HEK293T (cell line): ENCODE results near the gene HOXD13.

ENCODE experiments used
- CTCF ChIA-PET: fragments of 350-600 bp; formaldehyde crosslinking; extraction: SDS; loops from one replicate; lab custom pipeline; 2021; ENCODE audit warnings: antibody characterized with exemption, inconsistent platforms; lab: Yijun Ruan, JAX
- POLR2A ChIA-PET: fragments of 350-600 bp; formaldehyde crosslinking; extraction: SDS; loops from one replicate; lab custom pipeline; 2020; ENCODE audit warnings: antibody characterized with exemption, inconsistent platforms; lab: Yijun Ruan, JAX
- DNase-seq: peaks from one replicate; pipeline ENCODE4 v3.0.0; 2012; ENCODE audit warnings: mixed read lengths; ENCODE audit errors: extremely low spot score
- ARNT ChIP-seq: fragments of 450-650 bp; IDR thresholded peaks from 2 replicates; pipeline ENCODE4 v1.6.1; 2017; ENCODE audit warnings: mild to moderate bottlenecking
- BHLHE40 ChIP-seq: fragments of 450-650 bp; IDR thresholded peaks from 2 replicates; pipeline ENCODE4 v1.6.1; 2016; ENCODE audit warnings: mild to moderate bottlenecking, moderate library complexity, borderline replicate concordance
- CTBP1 ChIP-seq: fragments of 450-650 bp; IDR thresholded peaks from 2 replicates; pipeline ENCODE4 v1.6.1; 2016; ENCODE audit warnings: borderline replicate concordance
- ELF4 ChIP-seq: fragments of 450-650 bp; IDR thresholded peaks from 2 replicates; pipeline ENCODE4 v1.6.1; 2017; ENCODE audit warnings: antibody characterized with exemption
- FOXA1 ChIP-seq: fragments of 450-650 bp; IDR thresholded peaks from 2 replicates; pipeline ENCODE4 v1.6.1; 2016; ENCODE audit warnings: mild to moderate bottlenecking
- FOXK2 ChIP-seq: fragments of 450-650 bp; IDR thresholded peaks from 2 replicates; pipeline ENCODE4 v1.6.1; 2016; ENCODE audit warnings: mild to moderate bottlenecking
- FOXM1 ChIP-seq: fragments of 450-650 bp; IDR thresholded peaks from 2 replicates; pipeline ENCODE4 v1.6.1; 2017; ENCODE audit warnings: mild to moderate bottlenecking, borderline replicate concordance
- HDGF ChIP-seq: fragments of 450-650 bp; IDR thresholded peaks from 2 replicates; pipeline ENCODE4 v1.6.1; 2017; ENCODE audit warnings: antibody characterized with exemption, borderline replicate concordance
- L3MBTL2 ChIP-seq: fragments of 450-650 bp; conservative IDR thresholded peaks from 2 replicates; pipeline ENCODE4 v1.6.1; 2016; ENCODE audit warnings: mild to moderate bottlenecking
- LEF1 ChIP-seq: fragments of 450-650 bp; IDR thresholded peaks from 2 replicates; pipeline ENCODE4 v1.6.1; 2017; ENCODE audit warnings: mild to moderate bottlenecking, borderline replicate concordance
- NFRKB ChIP-seq: fragments of 450-650 bp; IDR thresholded peaks from 2 replicates; pipeline ENCODE4 v1.6.1; 2016; ENCODE audit warnings: mild to moderate bottlenecking, moderate library complexity
- SP1 ChIP-seq: fragments of 450-650 bp; IDR thresholded peaks from 2 replicates; pipeline ENCODE4 v1.6.1; 2017
- SUZ12 ChIP-seq: fragments of 450-650 bp; IDR thresholded peaks from 2 replicates; pipeline ENCODE4 v1.6.1; 2016; ENCODE audit warnings: mild to moderate bottlenecking
- TARDBP ChIP-seq: fragments of 450-650 bp; IDR thresholded peaks from 2 replicates; pipeline ENCODE4 v1.6.1; 2016
- ZNF384 ChIP-seq: fragments of 450-650 bp; IDR thresholded peaks from 2 replicates; pipeline ENCODE4 v1.6.1; 2016
- TF ChIP-seq, protein P1 (sequence below): fragments of 450-650 bp; IDR thresholded peaks from 2 replicates; pipeline ENCODE4 v1.6.1; 2016

Gene HOXD13

DNA sequence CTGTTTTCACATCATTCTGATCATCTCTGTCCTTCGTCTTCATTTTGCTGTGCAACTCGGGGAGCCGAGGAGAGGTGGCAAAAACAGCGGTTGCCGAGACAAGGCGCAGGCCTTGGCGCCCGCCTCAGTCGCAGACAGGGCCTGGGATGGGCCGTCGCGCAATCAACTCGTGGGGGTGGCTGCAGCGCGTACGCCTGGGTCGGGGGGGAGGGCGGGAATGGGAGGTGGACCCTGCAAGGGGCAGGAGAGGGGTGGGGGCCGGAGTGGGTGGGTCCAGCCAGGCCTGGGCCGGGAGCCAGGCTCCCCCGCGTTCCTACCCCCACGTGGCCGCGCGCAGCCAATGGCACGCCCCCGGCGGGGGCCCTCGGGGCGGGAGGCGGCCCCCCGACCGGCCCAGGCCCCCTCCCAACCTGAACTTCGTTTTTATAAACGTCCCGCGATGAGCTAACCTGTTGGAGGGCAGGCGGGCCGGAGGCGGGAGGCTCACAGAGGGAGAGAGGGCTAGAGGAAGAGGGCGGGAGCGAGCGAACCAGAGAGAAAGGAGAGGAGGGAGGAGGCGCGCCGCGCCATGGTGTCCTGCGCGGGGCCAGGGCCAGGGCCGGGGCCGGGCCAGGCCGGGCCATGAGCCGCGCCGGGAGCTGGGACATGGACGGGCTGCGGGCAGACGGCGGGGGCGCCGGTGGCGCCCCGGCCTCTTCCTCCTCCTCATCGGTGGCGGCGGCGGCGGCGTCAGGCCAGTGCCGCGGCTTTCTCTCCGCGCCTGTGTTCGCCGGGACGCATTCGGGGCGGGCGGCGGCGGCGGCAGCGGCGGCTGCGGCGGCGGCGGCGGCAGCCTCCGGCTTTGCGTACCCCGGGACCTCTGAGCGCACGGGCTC is at the start of gene HOXD13:
TSS of gene HOXD13 (plus strand) at position 452 of the 875 bp plus-strand sequence. CDS start at position 622, 170 bp downstream.
- CTCF ChIA-PET, result interaction anchor here (0.6 to 1.0 kb wide), 2 partner anchors 12 to 772 kb away, joined by 4 to 5 read pairs; no protein-coding TSS in a partner anchor
- DNase-seq, result peak; percentile 87
- POLR2A ChIA-PET, result interaction anchor here (0.5 to 6.5 kb wide), 5 partner anchors 12 to 739 kb away, joined by 3 to 117 read pairs (median 3); partner anchors contain the start of gene HOXD11
- TF ChIP-seq CTBP1 (no peak), L3MBTL2 (peak; percentile 74), SP1 (no peak), HDGF (no peak), SUZ12 (no peak), TARDBP (no peak), BHLHE40 (no peak), LEF1 (0 out of 2 replicates have a peak, but pooled peaks have one; percentile 56), FOXM1 (peak; percentile 94), ELF4 (no peak), ZNF384 (no peak), FOXK2 (no peak), NFRKB (no peak), ARNT (no peak), FOXA1 (no peak)
- TF ChIP-seq, protein P1, sequence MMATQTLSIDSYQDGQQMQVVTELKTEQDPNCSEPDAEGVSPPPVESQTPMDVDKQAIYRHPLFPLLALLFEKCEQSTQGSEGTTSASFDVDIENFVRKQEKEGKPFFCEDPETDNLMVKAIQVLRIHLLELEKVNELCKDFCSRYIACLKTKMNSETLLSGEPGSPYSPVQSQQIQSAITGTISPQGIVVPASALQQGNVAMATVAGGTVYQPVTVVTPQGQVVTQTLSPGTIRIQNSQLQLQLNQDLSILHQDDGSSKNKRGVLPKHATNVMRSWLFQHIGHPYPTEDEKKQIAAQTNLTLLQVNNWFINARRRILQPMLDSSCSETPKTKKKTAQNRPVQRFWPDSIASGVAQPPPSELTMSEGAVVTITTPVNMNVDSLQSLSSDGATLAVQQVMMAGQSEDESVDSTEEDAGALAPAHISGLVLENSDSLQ, result no peak

DNA sequence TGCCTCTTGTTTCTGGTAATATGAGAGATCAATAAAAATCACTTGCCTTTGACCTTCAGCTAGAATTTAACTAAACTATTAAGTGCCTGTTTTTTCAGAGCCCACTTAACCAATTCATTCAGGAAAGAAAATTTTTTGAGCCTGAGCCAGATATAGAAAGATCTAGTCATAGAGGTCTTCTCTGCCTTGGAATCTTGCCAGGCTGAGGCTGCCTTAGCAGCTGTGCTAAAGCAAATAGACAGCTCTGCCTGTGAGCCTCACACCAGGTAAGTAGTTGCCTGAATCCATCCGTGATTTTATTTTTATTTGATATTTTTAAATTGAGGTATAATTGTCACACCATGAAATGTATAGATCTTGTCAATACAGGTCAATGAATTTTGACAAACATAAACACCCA is 36.1 kb upstream of the HOXD13 start:
- no peak for TF ChIP-seq ZNF384
- no peak for TF ChIP-seq NFRKB
- no peak for TF ChIP-seq ARNT
- TF ChIP-seq TARDBP, result no peak
- no peak for TF ChIP-seq LEF1
- no peak for TF ChIP-seq FOXA1
- TF ChIP-seq CTBP1, result no peak
- TF ChIP-seq, protein P1, result no peak
- TF ChIP-seq ELF4, result no peak
- TF ChIP-seq SUZ12, result no peak
- no peak for TF ChIP-seq BHLHE40
- TF ChIP-seq FOXK2, result no peak
- no peak for DNase-seq
- CTCF ChIA-PET, result no interaction called here
- POLR2A ChIA-PET, result no interaction called here

DNA sequence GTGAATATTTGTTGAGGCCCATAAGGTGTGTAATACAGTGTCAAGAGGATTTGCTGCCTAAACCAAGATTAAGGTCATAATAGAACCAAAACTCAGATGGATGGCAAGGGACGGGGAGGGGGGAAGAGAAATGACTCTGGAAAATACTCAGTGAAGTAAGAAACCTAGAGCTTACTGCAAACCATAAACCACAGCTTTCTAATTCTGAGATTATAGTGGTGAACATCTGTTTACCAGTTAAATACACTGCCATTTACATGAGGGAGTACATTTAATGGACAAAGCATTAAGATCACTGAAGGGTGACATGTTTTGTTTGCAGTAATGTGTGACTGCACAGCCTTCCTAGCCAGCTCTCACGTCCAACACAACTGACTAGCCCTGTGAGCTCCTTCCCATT is 28.6 kb upstream of the HOXD13 start:
- DNase-seq, result no peak
- CTCF ChIA-PET, result interaction anchor here (1.5 kb wide), 1 partner anchor 17 kb away, joined by 4 read pairs; no protein-coding TSS in a partner anchor
- POLR2A ChIA-PET, result no interaction called here
- TF ChIP-seq ZNF384 (no peak), LEF1 (no peak), SUZ12 (no peak), ELF4 (no peak), TARDBP (no peak), FOXK2 (no peak), BHLHE40 (no peak), HDGF (no peak), FOXA1 (no peak), CTBP1 (no peak), FOXM1 (no peak), ARNT (no peak), SP1 (no peak), L3MBTL2 (no peak), NFRKB (no peak)
- TF ChIP-seq, protein P1, result no peak

DNA sequence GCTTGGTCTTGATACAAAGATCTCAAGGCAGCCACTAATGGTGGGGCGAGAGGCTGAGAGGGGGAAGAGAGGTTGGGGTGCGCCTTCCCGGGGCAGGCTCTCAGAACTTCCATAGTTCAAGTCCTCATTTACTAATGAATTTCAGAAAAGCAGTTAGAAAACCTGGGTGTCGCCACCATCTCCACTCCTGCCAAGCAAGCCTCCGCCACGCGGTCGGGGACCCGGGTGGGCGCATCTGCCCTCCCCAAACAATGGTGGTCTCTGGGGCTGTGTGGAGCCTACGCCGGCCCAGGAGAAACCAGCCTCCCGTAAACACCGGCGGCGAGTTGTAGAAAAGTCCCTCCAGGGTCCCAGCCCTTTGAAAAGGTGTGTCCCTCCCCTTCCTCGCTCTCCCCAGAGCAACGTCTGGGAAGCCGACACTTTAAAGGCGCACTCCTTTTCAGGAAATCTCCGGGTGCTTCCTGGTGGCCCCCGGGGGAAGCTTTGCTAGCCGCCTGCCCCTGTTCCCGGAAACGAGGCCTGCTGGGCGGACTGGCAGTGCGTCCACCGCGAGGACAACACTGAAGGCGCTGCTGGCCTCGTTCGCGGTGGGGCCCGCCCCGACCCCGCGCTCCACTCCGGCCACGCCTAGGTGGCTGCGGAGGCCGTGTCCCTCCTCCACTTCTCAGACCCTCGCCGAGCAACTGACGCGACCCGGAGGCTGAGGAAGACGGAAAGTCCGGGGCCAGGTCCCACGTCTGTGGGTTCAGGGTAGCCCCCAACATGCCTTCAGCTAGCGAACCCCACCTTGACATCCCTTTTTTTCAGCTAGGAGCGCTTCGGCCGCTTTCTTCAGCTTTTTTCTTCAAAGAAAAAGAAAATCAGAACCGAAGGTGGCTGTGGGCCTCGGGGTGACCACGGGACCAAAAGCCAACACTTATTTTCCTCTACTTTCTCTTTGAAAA is 25.6 kb upstream of the HOXD13 start:
- CTCF ChIA-PET, result no interaction called here
- DNase-seq, result no peak
- POLR2A ChIA-PET, result no interaction called here
- no peak for TF ChIP-seq FOXM1
- no peak for TF ChIP-seq BHLHE40
- TF ChIP-seq L3MBTL2, result no peak
- no peak for TF ChIP-seq ELF4
- TF ChIP-seq ARNT, result no peak
- TF ChIP-seq NFRKB, result no peak
- no peak for TF ChIP-seq SP1
- no peak for TF ChIP-seq ZNF384
- no peak for TF ChIP-seq FOXA1
- TF ChIP-seq TARDBP, result no peak
- TF ChIP-seq HDGF, result no peak
- TF ChIP-seq FOXK2, result no peak
- TF ChIP-seq, protein P1, result no peak
- TF ChIP-seq LEF1, result no peak
- TF ChIP-seq CTBP1, result no peak
- no peak for TF ChIP-seq SUZ12
